Putamen (tissue), 1 donor: ENCODE data around the gene TRA2A.
"Not testable (repeated sequence)": the region's sequence is repeated elsewhere in the genome, so short reads cannot be mapped to it uniquely, and the experiment has no call there.

Experiments used
- DNase-seq: peaks from one replicate; pipeline ENCODE4 v3.0.0-alpha.2; 2016; ENCODE audit warnings: low spot score

Gene TRA2A

DNA sequence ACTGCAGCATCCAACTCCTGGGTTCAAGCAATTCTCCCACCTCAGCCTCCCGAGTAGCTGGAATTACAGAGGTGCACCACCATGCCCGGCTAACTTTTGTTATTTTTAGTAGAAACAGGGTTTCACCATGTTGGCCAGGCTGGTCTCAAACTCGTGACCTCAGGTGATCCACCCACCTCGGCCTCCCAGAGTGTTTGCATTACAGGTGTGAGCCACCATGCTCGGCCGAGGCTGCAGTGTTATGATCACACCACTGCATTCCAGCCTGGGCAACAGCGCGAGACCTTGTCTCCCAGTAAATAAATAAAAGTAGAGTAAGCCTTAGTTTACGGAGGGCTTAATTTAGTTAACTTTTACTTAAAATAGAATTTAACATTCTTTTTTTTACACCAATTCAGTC lies 37.8 kb downstream of the TRA2A start:
- no peak for DNase-seq

DNA sequence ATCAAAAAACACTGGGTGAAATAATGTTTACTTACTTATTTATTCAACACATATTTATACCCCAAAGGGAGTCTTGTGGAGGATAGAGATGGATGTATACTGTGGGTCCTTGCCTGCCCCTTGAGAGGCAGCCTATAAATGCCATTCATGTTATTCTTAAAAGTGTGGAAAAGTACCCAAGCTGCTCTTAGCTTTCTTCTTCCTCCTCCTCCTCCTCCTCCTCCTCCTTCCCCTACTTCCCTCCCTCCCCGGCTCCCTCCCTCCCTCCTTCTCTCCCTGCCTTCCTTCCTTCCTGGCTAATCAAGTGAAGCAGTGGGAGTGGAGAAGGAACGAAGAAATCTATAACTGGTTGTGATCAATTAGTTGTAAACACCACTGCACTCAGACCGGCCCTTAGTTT lies 40.3 kb downstream of the TRA2A start:
- DNase-seq, result peak; percentile 30

DNA sequence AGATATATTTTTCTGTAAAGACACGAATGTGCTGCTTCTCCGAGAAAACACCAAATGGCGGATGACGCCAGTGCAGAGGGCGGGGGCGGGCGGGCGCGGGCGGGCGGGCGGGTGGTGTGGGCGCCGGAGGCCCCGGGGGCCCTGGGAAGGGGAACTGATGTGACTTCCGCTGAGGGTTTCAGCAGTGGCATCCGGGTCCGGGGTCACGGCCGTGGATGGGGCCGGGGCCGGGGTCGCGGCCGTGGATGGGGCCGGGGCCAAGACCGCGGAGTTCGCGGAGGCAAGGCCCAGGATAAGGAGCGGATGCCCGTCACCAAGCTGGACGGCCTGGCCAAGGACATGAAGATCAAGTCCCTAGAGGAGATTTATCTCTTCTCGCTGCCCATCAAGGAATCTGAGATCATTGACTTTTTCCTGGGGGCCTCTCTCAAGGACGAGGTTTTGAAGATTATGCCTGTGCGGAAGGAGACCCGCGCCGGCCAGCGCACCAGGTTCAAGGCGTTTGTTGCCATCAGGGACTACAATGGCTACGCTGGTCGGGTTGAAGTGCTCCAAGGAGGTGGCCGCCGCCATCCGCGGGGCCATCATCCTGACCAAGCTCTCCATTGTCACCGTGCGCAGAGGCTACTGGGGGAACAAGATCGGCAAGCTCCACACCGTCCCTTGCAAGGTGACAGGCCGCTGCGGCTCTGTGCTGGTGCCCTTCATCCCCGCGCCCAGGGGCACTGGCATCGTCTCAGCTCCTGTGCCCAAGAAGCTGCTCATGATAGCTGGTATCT lies 41.2 kb downstream of the TRA2A start:
- DNase-seq, result peak; percentile 34

DNA sequence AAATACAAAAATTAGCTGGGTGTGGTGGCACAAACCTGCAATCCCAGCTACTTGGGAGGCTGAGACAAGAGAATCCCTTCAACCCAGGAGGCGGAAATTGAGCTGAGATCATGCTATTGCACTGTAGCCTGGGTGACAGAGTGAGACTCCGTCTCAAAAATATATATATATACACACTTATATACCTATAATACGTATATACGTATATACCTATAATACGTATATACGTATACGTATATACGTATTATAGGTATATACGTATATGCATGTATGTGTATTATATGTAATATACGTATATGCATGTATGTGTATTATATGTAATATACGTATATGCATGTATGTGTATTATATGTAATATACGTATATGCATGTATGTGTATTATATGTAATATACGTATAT lies 43.1 kb downstream of the TRA2A start:
- not testable (repeated sequence) for DNase-seq

DNA sequence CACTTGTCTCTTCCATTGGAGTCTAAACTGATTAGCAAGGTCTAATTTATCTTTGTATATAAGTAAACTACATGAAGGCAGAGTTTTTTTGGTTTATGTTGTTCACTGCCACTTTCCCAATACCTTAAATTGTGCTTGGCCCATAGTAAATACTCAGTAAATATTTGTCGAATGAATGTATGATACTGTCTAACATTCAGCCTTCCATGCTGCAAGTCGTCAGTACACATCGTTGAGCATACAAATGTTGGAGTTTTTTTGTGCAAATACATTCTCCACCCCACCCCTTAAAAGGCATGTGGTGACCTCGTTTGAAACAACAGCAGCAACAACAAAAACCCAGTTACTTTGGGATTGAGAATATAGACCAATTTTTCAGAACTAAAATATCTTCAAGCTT lies 44.1 kb downstream of the TRA2A start:
- no peak for DNase-seq

DNA sequence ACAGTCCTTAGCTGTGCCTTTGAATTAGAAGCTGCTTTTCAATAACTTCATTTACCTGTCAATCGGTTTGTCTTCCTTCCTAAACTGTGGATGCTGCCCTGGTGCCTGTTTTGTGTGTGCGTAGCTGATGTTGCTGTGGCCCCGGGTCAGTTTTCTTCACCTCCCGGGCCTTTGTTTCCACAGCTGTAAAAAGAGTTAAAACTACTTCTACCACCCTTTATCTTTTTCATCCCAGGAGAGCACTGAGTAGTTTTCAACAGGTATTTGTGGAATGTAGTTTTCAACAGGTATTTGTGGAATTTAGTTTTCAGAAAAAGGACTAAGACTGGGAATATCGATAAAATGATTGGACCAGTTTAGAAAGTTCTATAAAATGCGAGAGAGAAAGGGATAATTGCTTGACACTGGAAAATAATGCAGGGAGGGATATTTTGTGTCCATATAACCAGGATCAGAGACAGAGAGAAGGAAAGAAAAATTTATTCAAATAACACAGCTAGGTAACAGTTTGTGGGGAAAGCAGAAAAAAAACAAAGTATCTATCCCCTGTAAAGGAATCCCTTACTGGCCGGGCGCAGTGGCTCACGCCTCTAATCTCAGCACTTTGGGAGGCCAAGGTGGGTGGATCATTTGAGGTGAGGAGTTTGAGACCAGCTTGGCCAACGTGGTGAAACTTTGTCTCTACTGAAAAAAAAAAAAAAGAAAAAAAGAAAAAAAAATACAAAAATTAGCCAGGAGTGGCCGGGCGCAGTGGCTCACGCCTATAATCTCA lies 45.6 kb downstream of the TRA2A start:
- DNase-seq, result no peak

DNA sequence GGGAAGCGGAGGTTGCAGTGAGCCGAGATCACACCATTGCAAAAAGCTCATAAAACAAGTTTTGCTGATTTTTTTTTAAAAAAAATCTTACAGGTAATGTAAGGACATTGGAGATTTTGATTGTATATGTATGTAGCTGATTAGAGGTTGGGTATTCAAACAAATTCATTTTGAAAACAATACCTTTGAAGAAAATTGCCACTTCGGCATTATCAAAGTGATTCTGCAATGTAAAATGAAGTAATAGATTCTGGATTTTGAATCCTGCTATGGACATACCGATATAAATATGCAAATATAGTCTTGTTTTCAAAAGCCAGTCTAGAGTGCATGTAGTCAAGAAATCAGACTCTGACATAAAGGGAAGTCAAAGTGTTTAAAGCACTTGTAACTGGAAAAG lies 49.1 kb downstream of the TRA2A start:
- DNase-seq, result no peak

DNA sequence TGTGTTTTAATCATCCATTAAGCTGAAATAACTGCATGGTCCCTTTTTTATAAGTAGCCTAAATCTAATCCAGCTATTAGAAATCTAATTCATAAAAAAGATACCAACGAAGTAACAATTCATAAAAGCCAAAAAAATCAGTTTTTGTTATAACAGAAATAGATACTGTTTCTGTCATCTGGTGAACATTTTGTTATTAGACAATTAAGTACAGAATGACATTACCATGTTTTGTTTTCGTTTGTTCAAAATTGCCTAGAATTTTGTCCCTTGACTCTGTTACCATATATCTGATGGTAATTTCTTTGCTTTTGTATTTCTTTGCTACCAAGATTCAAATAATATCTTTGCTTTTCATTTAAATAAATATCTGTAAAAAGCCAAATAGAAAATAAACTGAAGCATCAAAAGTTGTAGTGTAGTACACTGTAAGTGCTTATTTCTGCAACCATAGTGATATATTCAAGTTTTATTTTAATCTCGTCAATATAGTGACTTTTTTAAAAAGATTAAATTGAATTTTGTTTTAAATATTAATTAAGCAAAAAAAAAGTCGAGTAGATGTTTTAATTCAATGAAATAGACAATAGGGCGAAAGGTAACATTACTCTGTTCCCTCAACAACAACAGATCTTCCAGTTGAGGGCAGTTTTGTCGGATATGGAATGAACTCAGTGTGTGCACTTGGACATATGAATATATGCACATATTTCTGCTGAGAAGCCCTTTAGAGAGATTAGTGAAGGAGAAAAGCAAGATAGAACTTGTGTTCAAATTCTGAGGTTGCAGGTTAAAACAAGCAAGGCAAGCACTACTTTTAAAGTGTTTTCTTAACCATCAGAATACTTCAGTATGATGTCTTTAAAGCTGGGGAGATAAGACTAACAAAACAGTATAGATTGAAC lies 53.6 kb downstream of the TRA2A start:
- no peak for DNase-seq

DNA sequence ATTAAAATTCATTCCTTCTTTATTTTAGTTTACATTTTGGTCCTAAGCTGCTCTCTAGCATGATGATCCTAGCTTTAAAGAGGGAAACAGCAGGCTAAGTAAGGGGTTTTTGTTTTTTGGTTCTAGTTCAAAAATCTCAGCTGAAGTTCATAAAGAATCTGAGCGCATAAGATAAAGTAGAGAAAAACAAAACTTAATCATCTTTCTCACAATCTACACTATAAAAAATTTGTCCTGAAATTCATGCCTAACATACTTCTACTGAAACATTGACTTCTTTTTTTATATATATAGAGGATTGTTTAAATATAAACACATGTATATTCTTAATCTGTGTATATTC lies 54.7 kb downstream of the TRA2A start:
- no peak for DNase-seq

DNA sequence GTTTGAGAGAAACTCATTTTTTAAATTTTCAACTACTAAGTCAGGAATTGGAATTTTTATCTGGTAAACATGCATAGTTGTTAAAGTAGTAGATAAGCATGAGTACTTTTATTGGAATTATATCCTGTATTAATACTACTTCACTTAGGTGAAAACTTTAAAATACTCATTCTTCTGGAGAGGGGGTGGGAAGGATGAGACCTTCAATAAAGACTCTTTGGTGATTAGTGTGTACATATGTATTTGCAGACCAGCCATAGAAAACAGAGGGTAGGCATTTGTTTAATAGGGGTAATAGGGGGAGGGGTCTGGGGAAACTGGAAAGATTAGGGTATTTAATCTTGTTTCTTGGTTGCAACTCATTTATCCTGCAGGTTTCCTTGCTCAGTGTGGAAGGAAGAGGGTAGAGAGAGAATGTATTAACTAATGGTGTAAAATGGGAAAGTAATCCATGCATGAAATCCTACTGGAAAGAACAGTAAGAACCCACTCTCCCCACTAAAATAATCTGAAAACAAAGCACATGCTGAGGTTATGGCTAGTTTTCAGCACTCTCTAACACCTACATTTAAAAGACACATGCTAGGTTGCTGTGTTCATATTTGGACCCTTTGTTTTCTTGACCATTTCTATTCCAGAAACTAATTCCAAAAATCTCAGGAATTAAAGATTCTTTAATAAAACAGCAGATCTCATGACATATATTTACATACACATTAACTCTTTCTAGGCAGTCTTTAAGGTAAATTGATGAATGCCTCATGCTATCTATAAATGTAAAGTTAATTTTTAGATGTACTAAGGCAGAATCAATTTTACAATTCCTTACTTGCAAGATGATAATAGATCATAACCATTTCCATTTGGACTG lies 55.3 kb downstream of the TRA2A start:
- no peak for DNase-seq

DNA sequence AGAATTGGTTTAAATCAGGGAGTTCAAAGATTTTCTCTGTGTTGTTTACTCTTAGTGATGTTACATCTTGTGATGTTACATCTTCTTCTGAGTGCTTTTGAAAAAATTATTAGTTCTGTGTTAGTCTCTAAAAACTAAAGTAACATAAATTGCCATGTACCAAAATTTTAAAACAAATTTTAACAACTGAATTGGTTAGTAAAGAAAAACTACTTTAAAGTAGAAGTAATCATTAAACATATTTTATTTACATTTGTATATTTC lies 56.3 kb downstream of the TRA2A start:
- DNase-seq, result no peak

DNA sequence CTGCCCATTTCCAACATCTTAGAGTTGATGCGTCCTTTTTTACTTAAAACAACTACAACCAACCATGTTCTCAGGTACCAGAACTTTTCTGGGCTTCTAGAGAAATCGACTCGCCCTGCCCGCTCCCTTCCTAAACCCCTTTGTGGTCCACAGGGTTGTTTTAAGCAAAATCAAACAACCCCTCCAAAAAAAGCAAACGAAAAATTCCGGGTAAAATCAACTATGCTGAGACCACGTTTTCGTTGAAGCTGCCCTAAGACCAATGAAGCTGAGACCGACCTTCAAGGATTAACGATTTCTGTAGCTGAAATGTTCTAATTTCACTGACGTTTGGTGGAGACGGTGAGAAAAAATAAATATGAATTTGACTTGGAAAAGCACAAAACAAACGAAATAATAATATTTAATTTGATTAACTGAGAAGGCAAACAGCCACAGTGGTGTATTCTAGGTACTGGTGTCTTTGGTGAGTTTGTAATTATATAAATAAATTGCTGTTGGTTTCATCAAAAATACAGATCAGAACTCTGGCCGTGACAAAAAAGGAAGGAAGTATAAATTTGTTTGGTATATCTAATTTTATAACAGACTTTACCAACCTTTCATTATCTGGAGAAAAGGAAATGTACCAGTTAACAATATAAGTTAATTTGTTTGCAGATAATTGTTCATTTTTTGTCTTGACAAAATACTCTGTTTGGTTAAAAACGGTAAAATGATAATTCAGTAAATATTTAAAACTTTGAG lies 56.8 kb downstream of the TRA2A start:
- DNase-seq, result no peak

DNA sequence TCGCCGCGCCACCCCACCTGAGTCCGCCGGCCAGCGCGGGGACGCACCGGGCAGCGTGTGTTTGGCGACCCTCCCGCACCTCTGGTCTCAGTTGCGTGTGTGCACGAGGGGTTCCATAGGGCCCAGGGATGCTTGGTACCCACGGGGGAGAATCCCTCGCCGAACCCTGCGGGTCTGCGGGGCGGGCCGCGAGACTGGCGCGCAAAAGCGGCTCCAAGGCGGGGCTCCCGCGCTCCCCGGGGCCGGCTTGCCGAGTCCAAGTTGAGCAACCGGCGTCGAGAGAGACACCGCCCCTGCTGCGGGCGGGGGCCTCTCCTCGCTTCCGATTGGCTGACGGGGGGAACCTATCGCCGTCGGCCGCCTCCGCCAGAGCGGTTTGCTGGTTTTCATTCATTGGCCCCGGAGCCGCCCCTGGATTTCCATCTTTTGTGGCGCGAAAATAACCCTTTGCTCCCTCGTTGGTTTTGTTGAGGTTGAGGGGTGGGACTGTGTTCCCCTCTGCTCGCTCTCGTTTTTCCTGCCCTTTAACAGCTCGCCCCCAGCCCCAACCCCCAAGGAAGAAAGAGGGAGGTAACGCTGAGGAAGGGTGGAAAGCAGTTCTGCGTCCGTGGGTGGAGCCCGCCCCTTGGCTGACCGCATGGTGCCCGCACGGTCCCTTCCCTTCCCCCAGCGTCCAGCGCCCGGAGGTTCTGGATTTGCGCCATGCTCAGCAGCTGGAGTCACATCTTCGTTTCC lies 57.5 kb downstream of the TRA2A start:
- no peak for DNase-seq

DNA sequence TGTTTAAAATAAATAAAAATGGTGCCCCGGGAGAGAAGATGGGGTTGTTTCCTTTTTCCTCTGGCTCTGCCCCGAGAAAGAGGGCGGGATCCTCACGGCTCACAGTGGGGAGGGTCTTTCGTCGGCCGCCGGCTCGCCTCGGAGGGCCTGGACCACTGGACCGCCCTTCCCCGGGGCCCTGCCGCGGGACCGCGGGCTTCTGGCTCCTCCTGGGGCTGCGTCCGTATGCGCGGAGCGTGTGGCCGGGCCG lies 58.0 kb downstream of the TRA2A start:
- DNase-seq, result no peak

DNA sequence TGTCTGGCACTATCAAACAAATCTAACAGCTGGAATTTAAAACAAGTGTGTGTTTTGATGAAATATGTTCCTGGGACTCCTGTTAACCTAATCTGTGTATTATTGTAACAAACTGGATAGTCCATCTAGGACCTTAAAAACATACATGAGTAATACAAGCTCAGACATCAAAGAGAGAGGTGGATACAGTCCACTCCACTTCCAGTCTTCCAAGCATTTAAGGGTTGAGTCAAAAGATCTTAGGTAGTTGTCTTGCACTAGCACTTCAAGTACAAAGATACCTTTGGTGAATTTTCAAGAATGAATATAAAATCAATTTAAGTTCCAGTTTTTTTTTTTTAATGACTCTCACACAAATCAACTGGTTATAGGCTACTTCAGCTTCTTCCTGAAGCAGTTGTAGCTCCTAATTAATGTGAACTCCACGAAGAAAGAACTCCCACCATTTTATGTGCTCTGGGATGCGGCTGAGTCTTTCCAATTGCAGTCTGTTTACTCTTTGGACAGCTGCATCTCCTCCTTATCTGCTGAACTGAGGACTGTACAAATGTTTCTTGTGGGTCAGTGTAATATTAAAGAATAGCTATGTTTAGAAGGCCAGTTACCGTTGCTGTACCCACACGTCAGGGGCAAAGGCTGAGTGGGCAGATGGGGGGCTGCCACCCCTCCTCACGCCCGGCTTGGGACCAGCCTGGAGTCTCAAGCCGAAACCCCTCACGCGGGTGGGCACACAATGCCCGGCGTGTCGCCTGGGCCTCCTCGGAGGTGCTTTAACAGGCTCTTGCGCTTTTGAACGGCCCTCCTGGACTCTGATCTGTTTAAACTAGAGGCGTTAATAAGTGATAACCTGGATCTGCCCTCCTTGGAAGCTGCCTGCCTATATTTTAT lies 58.6 kb downstream of the TRA2A start:
- DNase-seq, result no peak

DNA sequence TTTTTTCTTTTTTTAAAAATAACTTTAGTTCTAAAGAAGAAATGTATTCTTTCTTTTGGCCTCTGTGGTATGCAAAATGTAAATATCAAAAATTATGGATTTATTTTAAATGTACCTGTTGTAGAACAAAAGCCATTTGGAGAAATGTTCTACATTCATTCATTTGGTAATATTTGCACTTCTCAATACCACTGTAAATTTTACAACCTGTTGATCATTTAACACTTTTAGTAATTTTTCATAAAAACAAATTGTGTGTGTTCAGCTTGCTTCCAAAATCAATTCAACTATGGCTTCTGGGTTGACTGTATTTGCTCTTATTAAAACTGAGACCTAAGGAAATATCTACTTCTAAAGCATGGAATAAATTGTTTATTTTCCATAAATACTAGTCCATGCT lies 59.2 kb downstream of the TRA2A start:
- no peak for DNase-seq

DNA sequence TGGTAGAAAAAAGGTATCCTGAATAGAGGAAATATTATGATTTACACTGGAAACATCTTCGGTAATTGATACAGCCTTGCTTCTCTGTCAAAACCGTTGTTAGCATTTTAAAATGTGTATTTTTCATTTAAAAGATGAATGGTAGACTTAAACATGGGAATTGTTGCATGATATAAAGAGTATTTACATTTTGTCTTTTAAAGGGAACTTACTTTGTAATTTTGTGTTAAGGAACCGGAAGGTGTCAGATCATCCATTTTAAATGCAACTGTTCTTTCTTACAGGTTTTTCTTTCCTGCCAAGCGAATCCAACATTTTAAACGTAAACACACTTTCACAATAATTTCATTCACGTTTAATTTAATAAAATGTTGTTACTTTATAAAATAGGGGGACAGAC lies 59.7 kb downstream of the TRA2A start:
- no peak for DNase-seq

DNA sequence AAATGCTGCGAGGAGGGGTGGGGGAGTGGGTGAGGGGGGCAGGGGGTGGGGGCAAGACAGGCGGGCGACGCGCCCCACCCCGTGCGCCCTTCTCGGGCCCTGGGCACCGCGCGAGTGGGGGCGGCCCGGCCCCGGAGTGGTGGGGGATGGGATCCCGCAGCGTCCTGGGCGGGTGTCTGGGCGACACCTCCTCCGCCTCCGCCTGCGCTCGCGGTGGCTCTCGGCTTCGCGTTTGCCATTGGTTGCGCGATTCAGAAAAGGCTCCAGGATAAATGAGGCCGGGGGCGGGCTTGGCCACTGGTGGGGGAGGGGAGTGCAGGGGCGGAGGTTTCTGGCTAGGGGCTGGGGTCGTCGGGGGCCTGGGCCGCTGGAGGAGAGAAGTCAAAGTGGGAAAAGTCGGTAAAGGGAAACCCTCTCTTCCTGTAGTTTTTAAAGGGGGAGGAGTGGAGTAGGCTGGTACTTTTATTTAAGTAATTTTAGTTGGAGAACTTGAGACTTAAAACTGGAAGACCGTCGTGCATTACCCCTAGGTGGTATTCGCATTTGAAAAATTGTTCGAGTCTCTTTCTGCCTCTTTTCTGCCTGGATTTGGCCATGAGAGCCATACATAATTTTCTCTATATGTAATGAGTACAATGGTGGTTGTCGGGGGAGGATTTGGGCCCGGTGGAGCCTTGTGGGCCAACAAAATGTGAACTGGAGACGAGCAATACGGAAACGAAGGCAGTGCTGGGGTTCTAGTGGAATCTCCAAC lies 60.5 kb downstream of the TRA2A start:
- no peak for DNase-seq
